HepG2 (cell line): ENCODE data around the gene NSFL1C. TPM values are rescaled to one million over a fixed set of nuclear protein-coding genes. Genes with fewer than 3 reads are reported as not detected.

Experiments
- ADNP ChIP-seq: sonication (generic); formaldehyde crosslinking; IDR thresholded peaks from 2 replicates; pipeline ENCODE4 v1.4.0; 2020; ENCODE audit warnings: missing genetic modification reagents
- ARNT ChIP-seq: fragments of 450-650 bp; IDR thresholded peaks from 2 replicates; pipeline ENCODE4 v1.6.1; 2017
- HCFC1 ChIP-seq: fragments of 150-350 bp; IDR thresholded peaks from 2 replicates; pipeline ENCODE4 v1.6.1; 2014; ENCODE audit warnings: low read depth, low read length
- HNF4A ChIP-seq: sonication (generic); formaldehyde crosslinking; IDR thresholded peaks from 2 replicates; pipeline ENCODE4 v1.4.0; 2020; ENCODE audit warnings: missing genetic modification reagents
- KDM4B ChIP-seq: sonication (generic); formaldehyde crosslinking; IDR thresholded peaks from 2 replicates; pipeline ENCODE4 v1.4.0; 2020; ENCODE audit warnings: missing genetic modification reagents
- KDM6A ChIP-seq: IDR thresholded peaks from 2 replicates; pipeline ENCODE4 v1.6.1; 2016; ENCODE audit warnings: low read depth
- KLF12 ChIP-seq: sonication (generic); formaldehyde crosslinking; IDR thresholded peaks from 2 replicates; pipeline ENCODE4 v1.4.0; 2020; ENCODE audit warnings: missing genetic modification reagents, borderline replicate concordance
- KLF15 ChIP-seq: sonication (generic); formaldehyde crosslinking; IDR thresholded peaks from 2 replicates; pipeline ENCODE4 v1.8.1; 2023; ENCODE audit warnings: borderline replicate concordance, mild to moderate bottlenecking, inconsistent platforms, missing genetic modification reagents, mixed read lengths
- REPIN1 ChIP-seq: sonication (generic); formaldehyde crosslinking; IDR thresholded peaks from 2 replicates; pipeline ENCODE4 v1.8.0; 2022; ENCODE audit warnings: missing genetic modification reagents, low read depth, mild to moderate bottlenecking, borderline replicate concordance
- ZBTB1 ChIP-seq: sonication (generic); formaldehyde crosslinking; IDR thresholded peaks from 2 replicates; pipeline ENCODE4 v1.4.0; 2020; ENCODE audit warnings: missing genetic modification reagents, borderline replicate concordance
- ZBTB3 ChIP-seq: sonication (generic); formaldehyde crosslinking; IDR thresholded peaks from 2 replicates; pipeline ENCODE4 v1.4.0; 2020; ENCODE audit warnings: low read depth, mild to moderate bottlenecking, moderate library complexity, missing genetic modification reagents, borderline replicate concordance
- ZFP62 ChIP-seq: sonication (generic); formaldehyde crosslinking; IDR thresholded peaks from 2 replicates; pipeline ENCODE4 v1.4.0; 2020; ENCODE audit warnings: missing genetic modification reagents
- ZNF17 ChIP-seq: sonication (generic); formaldehyde crosslinking; IDR thresholded peaks from 2 replicates; pipeline ENCODE4 v1.5.0; 2020; ENCODE audit warnings: mild to moderate bottlenecking, missing genetic modification reagents
- ZNF24 ChIP-seq: fragments of 450-650 bp; IDR thresholded peaks from 2 replicates; pipeline ENCODE4 v1.6.1; 2017; ENCODE audit warnings: antibody characterized with exemption, mild to moderate bottlenecking
- ZNF329 ChIP-seq: sonication (generic); formaldehyde crosslinking; IDR thresholded peaks from 2 replicates; pipeline ENCODE4 v1.9.0; 2021; ENCODE audit warnings: low read depth, mild to moderate bottlenecking, missing genetic modification reagents
- ZNF607 ChIP-seq: sonication (generic); formaldehyde crosslinking; IDR thresholded peaks from 2 replicates; pipeline ENCODE4 v1.5.1; 2020; ENCODE audit warnings: missing genetic modification reagents, mild to moderate bottlenecking, borderline replicate concordance
- ZNF839 ChIP-seq: sonication (generic); formaldehyde crosslinking; IDR thresholded peaks from 2 replicates; pipeline ENCODE4 v1.4.0; 2020; ENCODE audit warnings: missing genetic modification reagents, mild to moderate bottlenecking, borderline replicate concordance
- ZZZ3 ChIP-seq: sonication (generic); formaldehyde crosslinking; IDR thresholded peaks from 2 replicates; pipeline ENCODE4 v1.4.0; 2020; ENCODE audit warnings: missing genetic modification reagents, mild to moderate bottlenecking, borderline replicate concordance
- polyA plus RNA-seq, 8 experiments: library from polyadenylated mRNA; depleted of rRNA in 3 of 8; stranded (reverse) in 7 of 8; unstranded in 1 of 8; fragments of >200 nt; fragmentation: Illumina TruSeq in 4 of 8; extraction: Trizol in 4 of 8; gene quantifications; 2 replicates each; pipeline versions ENCODE4 v1.2.1 to v1.2.3, GENCODE V29; 2011 to 2016; ENCODE audit warnings: low read depth in 4 of 8, missing spikeins in 1 of 8, mixed read lengths in 1 of 8; ENCODE audit not compliant: insufficient read depth in 1 of 8
- total RNA-seq, 5 experiments: library from RNA; depleted of rRNA; stranded (reverse); fragments of >200 nt; fragmentation: Illumina TruSeq; extraction: Trizol; gene quantifications; 2 replicates each; pipeline ENCODE4 v1.2.3, GENCODE V29; 2016; ENCODE audit warnings: low read depth in 1 of 5
- TF ChIP-seq, protein P1 (sequence below): IDR thresholded peaks from 2 replicates; pipeline ENCODE4 v1.6.1; 2012; ENCODE audit warnings: low read length, improper control_type of control experiment
- TF ChIP-seq, protein P2 (sequence below): sonication (generic); formaldehyde crosslinking; IDR thresholded peaks from 2 replicates; pipeline ENCODE4 v1.5.0; 2020; ENCODE audit warnings: mild to moderate bottlenecking, missing genetic modification reagents, borderline replicate concordance
- TF ChIP-seq, protein P3 (sequence below): sonication (generic); formaldehyde crosslinking; IDR thresholded peaks from 2 replicates; pipeline ENCODE4 v1.9.0; 2021; ENCODE audit warnings: missing genetic modification reagents, mild to moderate bottlenecking, borderline replicate concordance

The NSFL1C gene
- total and polyA plus RNA-seq, 2 of the 13 experiments (the other 11 are each of a cell fraction or from before 2014, with no cell fraction given): 22.9 to 62.7 TPM

DNA sequence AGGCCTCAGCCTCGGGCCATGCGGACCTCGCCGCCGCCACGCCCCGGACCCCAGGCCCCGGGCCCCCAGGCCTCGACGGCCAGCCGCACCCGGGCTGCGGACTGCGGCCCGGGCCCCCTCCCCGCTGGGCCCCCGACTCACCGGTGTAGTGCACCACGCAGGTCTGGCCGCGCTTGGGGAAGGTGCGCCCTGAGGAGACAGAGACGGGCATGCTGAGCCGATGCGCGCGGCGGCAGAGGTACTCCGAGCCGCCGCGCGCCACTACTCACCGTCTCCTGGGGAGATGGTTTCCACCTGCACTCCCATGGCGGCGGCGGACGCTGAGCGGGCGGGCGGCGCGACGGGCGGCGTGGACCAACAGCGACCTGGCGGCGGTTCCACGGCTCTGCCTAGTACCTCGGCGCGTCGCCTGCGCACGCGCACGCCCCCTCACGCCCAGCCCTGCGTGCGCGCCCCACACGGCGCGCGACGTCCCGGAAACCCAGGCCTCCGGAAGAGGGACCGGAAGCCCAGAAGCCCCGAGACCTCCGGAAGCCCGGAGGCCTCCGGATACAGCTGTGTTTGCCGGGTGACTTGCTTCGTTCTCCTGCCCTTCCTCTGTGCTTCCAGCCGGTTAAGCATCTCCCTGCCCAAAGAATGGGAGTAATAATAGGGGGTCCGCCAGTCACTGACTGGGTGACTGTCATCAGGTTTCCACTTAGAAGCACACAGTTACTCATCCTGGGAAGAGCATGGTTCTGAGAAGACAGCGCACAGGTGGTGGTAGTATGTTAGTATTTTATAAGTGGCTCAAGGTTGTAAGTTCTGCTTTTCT lies 73.7 kb downstream of the NSFL1C start, which contains the start of gene FKBP1A (continued):
- TF ChIP-seq ZNF24: no peak
- TF ChIP-seq, protein P1, sequence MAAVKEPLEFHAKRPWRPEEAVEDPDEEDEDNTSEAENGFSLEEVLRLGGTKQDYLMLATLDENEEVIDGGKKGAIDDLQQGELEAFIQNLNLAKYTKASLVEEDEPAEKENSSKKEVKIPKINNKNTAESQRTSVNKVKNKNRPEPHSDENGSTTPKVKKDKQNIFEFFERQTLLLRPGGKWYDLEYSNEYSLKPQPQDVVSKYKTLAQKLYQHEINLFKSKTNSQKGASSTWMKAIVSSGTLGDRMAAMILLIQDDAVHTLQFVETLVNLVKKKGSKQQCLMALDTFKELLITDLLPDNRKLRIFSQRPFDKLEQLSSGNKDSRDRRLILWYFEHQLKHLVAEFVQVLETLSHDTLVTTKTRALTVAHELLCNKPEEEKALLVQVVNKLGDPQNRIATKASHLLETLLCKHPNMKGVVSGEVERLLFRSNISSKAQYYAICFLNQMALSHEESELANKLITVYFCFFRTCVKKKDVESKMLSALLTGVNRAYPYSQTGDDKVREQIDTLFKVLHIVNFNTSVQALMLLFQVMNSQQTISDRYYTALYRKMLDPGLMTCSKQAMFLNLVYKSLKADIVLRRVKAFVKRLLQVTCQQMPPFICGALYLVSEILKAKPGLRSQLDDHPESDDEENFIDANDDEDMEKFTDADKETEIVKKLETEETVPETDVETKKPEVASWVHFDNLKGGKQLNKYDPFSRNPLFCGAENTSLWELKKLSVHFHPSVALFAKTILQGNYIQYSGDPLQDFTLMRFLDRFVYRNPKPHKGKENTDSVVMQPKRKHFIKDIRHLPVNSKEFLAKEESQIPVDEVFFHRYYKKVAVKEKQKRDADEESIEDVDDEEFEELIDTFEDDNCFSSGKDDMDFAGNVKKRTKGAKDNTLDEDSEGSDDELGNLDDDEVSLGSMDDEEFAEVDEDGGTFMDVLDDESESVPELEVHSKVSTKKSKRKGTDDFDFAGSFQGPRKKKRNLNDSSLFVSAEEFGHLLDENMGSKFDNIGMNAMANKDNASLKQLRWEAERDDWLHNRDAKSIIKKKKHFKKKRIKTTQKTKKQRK: no peak
- TF ChIP-seq KLF12 (CRISPR knock-in tag): 0 out of 2 replicates have a peak, but pooled peaks have one; percentile 67
- TF ChIP-seq ZBTB3 (CRISPR knock-in tag): peak; percentile 88; the same call in 1 of the 2 replicates
- no peak for TF ChIP-seq HNF4A
- TF ChIP-seq KDM4B (CRISPR knock-in tag): no peak
- TF ChIP-seq ADNP: no peak
- TF ChIP-seq ZNF607: peak; percentile 88; the same call in 1 of the 2 replicates
- TF ChIP-seq ZNF17 (CRISPR knock-in tag): no peak
- no peak for TF ChIP-seq ARNT
- TF ChIP-seq ZNF329 (CRISPR knock-in tag): no peak; the same call in 1 of the 2 replicates
- TF ChIP-seq, protein P2, sequence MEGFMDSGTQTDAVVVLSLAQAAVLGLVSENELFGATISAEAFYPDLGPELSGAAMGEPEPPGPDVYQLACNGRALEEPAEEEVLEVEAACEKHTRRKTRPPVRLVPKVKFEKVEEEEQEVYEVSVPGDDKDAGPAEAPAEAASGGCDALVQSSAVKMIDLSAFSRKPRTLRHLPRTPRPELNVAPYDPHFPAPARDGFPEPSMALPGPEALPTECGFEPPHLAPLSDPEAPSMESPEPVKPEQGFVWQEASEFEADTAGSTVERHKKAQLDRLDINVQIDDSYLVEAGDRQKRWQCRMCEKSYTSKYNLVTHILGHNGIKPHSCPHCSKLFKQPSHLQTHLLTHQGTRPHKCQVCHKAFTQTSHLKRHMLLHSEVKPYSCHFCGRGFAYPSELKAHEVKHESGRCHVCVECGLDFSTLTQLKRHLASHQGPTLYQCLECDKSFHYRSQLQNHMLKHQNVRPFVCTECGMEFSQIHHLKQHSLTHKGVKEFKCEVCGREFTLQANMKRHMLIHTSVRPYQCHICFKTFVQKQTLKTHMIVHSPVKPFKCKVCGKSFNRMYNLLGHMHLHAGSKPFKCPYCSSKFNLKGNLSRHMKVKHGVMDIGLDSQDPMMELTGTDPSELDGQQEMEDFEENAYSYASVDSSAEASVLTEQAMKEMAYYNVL (CRISPR knock-in tag): no peak; the same call in 1 of the 2 replicates
- TF ChIP-seq ZBTB1 (CRISPR knock-in tag): no peak
- peak; percentile 86 for TF ChIP-seq HCFC1
- TF ChIP-seq ZNF839 (CRISPR knock-in tag): no peak; the same call in 1 of the 2 replicates
- no peak for TF ChIP-seq ZFP62 (CRISPR knock-in tag)
- TF ChIP-seq KLF15 (CRISPR knock-in tag): no peak
- peak; percentile 44; the same call in 1 of the 2 replicates for TF ChIP-seq REPIN1 (CRISPR knock-in tag)
- peak; percentile 89; the same call in 1 of the 2 replicates for TF ChIP-seq ZZZ3
- TF ChIP-seq KDM6A (CRISPR knock-in tag): 0 out of 2 replicates have a peak, but pooled peaks have one; percentile 33
- TF ChIP-seq, protein P3, sequence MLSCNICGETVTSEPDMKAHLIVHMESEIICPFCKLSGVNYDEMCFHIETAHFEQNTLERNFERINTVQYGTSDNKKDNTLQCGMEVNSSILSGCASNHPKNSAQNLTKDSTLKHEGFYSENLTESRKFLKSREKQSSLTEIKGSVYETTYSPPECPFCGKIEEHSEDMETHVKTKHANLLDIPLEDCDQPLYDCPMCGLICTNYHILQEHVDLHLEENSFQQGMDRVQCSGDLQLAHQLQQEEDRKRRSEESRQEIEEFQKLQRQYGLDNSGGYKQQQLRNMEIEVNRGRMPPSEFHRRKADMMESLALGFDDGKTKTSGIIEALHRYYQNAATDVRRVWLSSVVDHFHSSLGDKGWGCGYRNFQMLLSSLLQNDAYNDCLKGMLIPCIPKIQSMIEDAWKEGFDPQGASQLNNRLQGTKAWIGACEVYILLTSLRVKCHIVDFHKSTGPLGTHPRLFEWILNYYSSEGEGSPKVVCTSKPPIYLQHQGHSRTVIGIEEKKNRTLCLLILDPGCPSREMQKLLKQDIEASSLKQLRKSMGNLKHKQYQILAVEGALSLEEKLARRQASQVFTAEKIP (CRISPR knock-in tag): no peak
